Adipose tissue (tissue), 3 donors: ENCODE results near the gene PLEKHA5. TPM values are rescaled to one million over a fixed set of nuclear protein-coding genes. Genes with fewer than 3 reads are reported as not detected.
"Not testable (repeated sequence)": the region's sequence is repeated elsewhere in the genome, so short reads cannot be mapped to it uniquely, and the experiment has no call there.

Source experiments
- H3K27ac ChIP-seq: one replicate; pipeline ENCODE4 v1.5.1; 2013; ENCODE audit warnings: low read depth, low read length
- WGBS, 3 donors: extraction: QIAGEN DNeasy Blood & Tissue Kit; methylation state at CpG; one replicate each; pipeline ENCODE4 v1.1.7; 2013; 5-methylcytosine and 5-hydroxymethylcytosine counted together
- polyA plus RNA-seq, 3 donors: library from polyadenylated mRNA; stranded (reverse); fragments of 200-250 nt; gene quantifications; one replicate each; pipeline ENCODE4 v1.2.3, GENCODE V29; 2013
- donor health status: healthy with polysubstance abuse.
- donor health status: Bipolar disorder and iron deficiency.
- donor health status: healthy.

Gene PLEKHA5
- polyA plus RNA-seq, 3 donors: 5.4 to 24.7 (median 7.8) TPM

- 60 to 75% (median 71%) methylated on average over 5 of the region's 5 CpGs for WGBS, 3 donors
- no peak overlapping the region for H3K27ac ChIP-seq
Measured at GRCh38 chr12:19155981-19156734, 26.6 kb downstream of the PLEKHA5 start.

- no peak overlapping the region for H3K27ac ChIP-seq
- 48 to 56% (median 55%) methylated on average over 1 of the region's 1 CpG for WGBS, 3 donors
Measured at GRCh38 chr12:19158923-19159322, 29.4 kb downstream of the PLEKHA5 start.

GRCh38 chr12:19161216-19161615, 31.7 kb downstream of the PLEKHA5 start:
- WGBS, 3 donors: 90 to 98% (median 95%) methylated on average over 5 of the region's 5 CpGs
- no peak overlapping the region for H3K27ac ChIP-seq

GRCh38 chr12:19165451-19165850, 35.9 kb downstream of the PLEKHA5 start:
- WGBS, 3 donors: 67 to 86% (median 71%) methylated on average over 2 of the region's 2 CpGs
- no peak overlapping the region for H3K27ac ChIP-seq

GRCh38 chr12:19166387-19166786, 36.9 kb downstream of the PLEKHA5 start:
- H3K27ac ChIP-seq: no peak overlapping the region
- WGBS, 3 donors: 47 to 97% (median 96%) methylated on average over 5 of the region's 5 CpGs

- no peak overlapping the region for H3K27ac ChIP-seq
- 28 to 44% (median 44%) methylated on average over 2 of the region's 2 CpGs for WGBS, 3 donors
Measured at GRCh38 chr12:19166956-19167355, 37.4 kb downstream of the PLEKHA5 start.

GRCh38 chr12:19167708-19168107, 38.2 kb downstream of the PLEKHA5 start:
- WGBS, 3 donors: 89 to 100% (median 97%) methylated on average over 1 of the region's 1 CpG
- no peak overlapping the region for H3K27ac ChIP-seq

- H3K27ac ChIP-seq: no peak overlapping the region
Measured at GRCh38 chr12:19168644-19169043, 39.1 kb downstream of the PLEKHA5 start.

- 95 to 100% (median 97%) methylated on average over 1 of the region's 1 CpG for WGBS, 3 donors
- no peak overlapping the region for H3K27ac ChIP-seq
Measured at GRCh38 chr12:19169222-19169621, 39.7 kb downstream of the PLEKHA5 start.

- not testable (repeated sequence) for H3K27ac ChIP-seq
- 97 to 99% (median 98%) methylated on average over 9 of the region's 9 CpGs for WGBS, 3 donors
Measured at GRCh38 chr12:19170286-19170685, 40.8 kb downstream of the PLEKHA5 start.

- WGBS, 3 donors: 78 to 91% (median 83%) methylated on average over 2 of the region's 2 CpGs
Measured at GRCh38 chr12:19171731-19172130, 42.2 kb downstream of the PLEKHA5 start.

GRCh38 chr12:19177754-19178153, 48.2 kb downstream of the PLEKHA5 start:
- H3K27ac ChIP-seq: no peak overlapping the region
- 70 to 80% (median 75%) methylated on average over 3 of the region's 3 CpGs for WGBS, 3 donors

More at GRCh38 chr12:19171731-19172130, 42.2 kb downstream of the PLEKHA5 start:
- no peak overlapping the region for H3K27ac ChIP-seq

- WGBS, 3 donors: 83 to 95% (median 93%) methylated on average over 4 of the region's 4 CpGs
- no peak overlapping the region for H3K27ac ChIP-seq
Measured at GRCh38 chr12:19179986-19180385, 50.5 kb downstream of the PLEKHA5 start.

GRCh38 chr12:19181666-19182426, 52.3 kb downstream of the PLEKHA5 start:
- WGBS, 3 donors: 82 to 86% (median 82%) methylated on average over 8 of the region's 8 CpGs

GRCh38 chr12:19183121-19183838, 53.7 kb downstream of the PLEKHA5 start:
- WGBS, 3 donors: 96 to 98% (median 97%) methylated on average over 5 of the region's 5 CpGs
- no peak overlapping the region for H3K27ac ChIP-seq

More at GRCh38 chr12:19181666-19182426, 52.3 kb downstream of the PLEKHA5 start:
- no peak overlapping the region for H3K27ac ChIP-seq

- no peak overlapping the region for H3K27ac ChIP-seq
- 51 to 61% (median 59%) methylated on average over 3 of the region's 3 CpGs for WGBS, 3 donors
Measured at GRCh38 chr12:19185262-19185929, 55.9 kb downstream of the PLEKHA5 start.

- H3K27ac ChIP-seq: no peak overlapping the region
- WGBS, 3 donors: 50 to 67% (median 53%) methylated on average over 4 of the region's 4 CpGs
Measured at GRCh38 chr12:19186722-19187661, 57.5 kb downstream of the PLEKHA5 start.
